ENCODE data around the gene TBC1D1. TPM values are rescaled to one million over a fixed set of nuclear protein-coding genes. Genes with fewer than 3 reads are reported as not detected.
A peak's percentile ranks its signal among the peaks of the same experiment; 100 is the strongest.

TBC1D1 gene
- total and polyA plus RNA-seq, 4 experiments from 2014 or later = 15.3 to 46.7 (median 34.3) TPM

DNA sequence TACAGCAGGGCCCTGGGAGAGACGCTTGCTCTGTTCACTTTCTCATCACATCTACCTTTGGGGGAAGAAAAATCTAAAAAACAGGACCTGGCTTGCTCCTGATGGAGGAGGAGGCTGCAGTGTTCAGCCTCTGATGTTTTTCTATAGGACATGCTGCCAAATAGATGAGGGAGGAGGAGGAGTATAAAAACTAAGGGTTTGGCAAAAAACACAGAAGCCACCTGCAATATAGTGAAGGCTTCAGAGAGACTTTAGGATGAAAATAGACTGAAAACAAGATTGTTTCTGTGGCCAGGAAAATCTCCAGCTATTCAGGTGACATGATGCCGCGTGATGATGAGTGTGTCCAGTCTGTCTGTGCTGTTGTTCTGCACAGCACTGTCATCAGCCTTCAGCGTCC is 229.9 kb downstream of the TBC1D1 start:
- H3K36me3 Mint-ChIP-seq = peaks cover 53 to 72% of the 10 kb centered on the region in 2 donors

DNA sequence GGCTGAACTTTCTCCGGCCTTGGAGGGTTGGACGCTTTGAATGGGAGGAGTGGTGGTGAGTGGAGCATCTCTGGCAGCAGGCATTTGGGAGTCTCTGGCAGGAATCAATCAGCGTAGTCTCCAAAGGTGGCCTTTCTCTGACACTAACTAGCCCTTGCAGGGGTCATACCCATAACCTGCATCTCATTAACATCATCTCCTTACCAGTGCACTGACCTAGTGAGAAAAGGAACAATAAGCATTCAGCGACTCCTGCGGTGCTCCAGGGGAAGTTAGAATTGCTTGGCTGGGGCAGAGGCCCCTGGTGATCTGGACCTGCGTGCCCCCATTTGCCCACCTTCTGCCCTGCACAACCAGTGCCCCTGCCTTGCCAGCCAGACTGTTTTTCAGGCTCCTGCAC is 231.2 kb downstream of the TBC1D1 start:
- peaks cover 51 to 65% of the 10 kb centered on the region in 2 donors for H3K36me3 Mint-ChIP-seq
- POLR2A ChIA-PET (ENCODE audit: partially characterized antibody) = no interaction called here
- CTCF ChIA-PET (ENCODE audit: partially characterized antibody) = no interaction called here
- no peak overlapping the region for H3K4me3 ChIP-seq (ENCODE audit: low read length in 2 of 2)
- H3K27me3 ChIP-seq (ENCODE audit: insufficient read depth, low read length) = no peaks in the 10 kb centered on the region
- H3K4me1 Mint-ChIP-seq = no peaks in the 10 kb centered on the region
- H3K4me3 Mint-ChIP-seq = no peak overlapping the region
- H3K27ac Mint-ChIP-seq = peak overlapping the region in 2 of 7 donors; percentile 4 to 36
- H3K36me3 ChIP-seq (ENCODE audit: insufficient read depth, low read length) = peaks cover 16% of the 10 kb centered on the region
- no peaks in the 10 kb centered on the region for H3K9me3 Mint-ChIP-seq
- intact Hi-C loops (cut with micrococcal nuclease) = no loop called here
- no peaks in the 10 kb centered on the region for H3K4me1 ChIP-seq (ENCODE audit: insufficient read depth, low read length)
- DNase-seq = no peak
- H3K27me3 Mint-ChIP-seq = no peaks in the 10 kb centered on the region
- no peak overlapping the region for H3K27ac ChIP-seq (ENCODE audit: low read depth, low read length)
- H3K9me3 ChIP-seq (ENCODE audit: control insufficient read depth in 1 of 2, low read length in 2 of 2) = no peaks in the 10 kb centered on the region

More for the DNA sequence above, 229.9 kb downstream of the TBC1D1 start:
- Mint-ChIP-seq H3K4me1 (no peaks in the 10 kb centered on the region), H3K4me3 (no peak overlapping the region), H3K27me3 (no peaks in the 10 kb centered on the region), H3K9me3 (no peaks in the 10 kb centered on the region), H3K27ac (peak overlapping the region in 2 of 7 donors; percentile 11 to 82)
- CTCF ChIA-PET (ENCODE audit: partially characterized antibody) = interaction anchor here (1.0 to 2.0 kb wide), 4 partner anchors 9 to 59 kb away, joined by 3 to 4 read pairs (median 4); no protein-coding TSS in a partner anchor
- Histone ChIP-seq H3K27me3 (ENCODE audit: insufficient read depth, low read length) (no peaks in the 10 kb centered on the region), H3K36me3 (ENCODE audit: insufficient read depth, low read length) (peaks cover 16% of the 10 kb centered on the region), H3K9me3 (ENCODE audit: control insufficient read depth in 1 of 2, low read length in 2 of 2) (no peaks in the 10 kb centered on the region), H3K4me3 (ENCODE audit: low read length in 2 of 2) (no peak overlapping the region), H3K27ac (ENCODE audit: low read depth, low read length) (no peak overlapping the region), H3K4me1 (ENCODE audit: insufficient read depth, low read length) (no peaks in the 10 kb centered on the region)
- no peak for DNase-seq
- POLR2A ChIA-PET (ENCODE audit: partially characterized antibody) = interaction anchor here (1.6 kb wide), 1 partner anchor 12 kb away, joined by 4 read pairs; no protein-coding TSS in a partner anchor
- intact Hi-C loops (cut with micrococcal nuclease) = no loop called here

DNA sequence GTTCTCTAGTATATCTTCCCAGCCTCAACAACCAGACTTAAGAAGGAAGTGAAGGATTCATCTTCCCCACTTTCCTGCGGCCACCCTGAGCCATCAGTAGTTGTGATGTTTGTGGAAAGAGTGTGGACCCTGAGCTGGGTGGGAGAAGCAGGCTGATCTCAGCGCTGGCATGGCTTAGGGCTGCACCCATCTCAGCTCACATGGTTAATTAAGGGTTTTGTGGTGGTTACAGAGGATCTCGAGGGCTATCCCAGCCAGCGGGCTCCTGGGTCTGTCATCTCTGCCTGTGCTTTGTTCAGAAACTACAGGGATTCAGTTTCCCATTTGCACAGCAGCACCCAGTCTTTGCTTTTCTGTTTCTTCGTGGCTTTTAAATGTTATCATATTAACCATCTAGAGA is 232.7 kb downstream of the TBC1D1 start:
- H3K4me3 Mint-ChIP-seq = no peak overlapping the region
- ChIA-PET CTCF (ENCODE audit: partially characterized antibody) (no interaction called here), POLR2A (ENCODE audit: partially characterized antibody) (interaction anchor here (0.8 to 1.4 kb wide), 3 partner anchors 8 to 61 kb away, joined by 3 to 4 read pairs (median 4); no protein-coding TSS in a partner anchor)
- Histone ChIP-seq H3K27ac (ENCODE audit: low read depth, low read length) (no peak overlapping the region), H3K27me3 (ENCODE audit: insufficient read depth, low read length) (no peaks in the 10 kb centered on the region), H3K9me3 (ENCODE audit: control insufficient read depth in 1 of 2, low read length in 2 of 2) (no peaks in the 10 kb centered on the region), H3K4me3 (ENCODE audit: low read length in 2 of 2) (no peak overlapping the region), H3K4me1 (ENCODE audit: insufficient read depth, low read length) (peaks cover 9% of the 10 kb centered on the region), H3K36me3 (ENCODE audit: insufficient read depth, low read length) (peaks cover 3% of the 10 kb centered on the region)
- H3K27ac Mint-ChIP-seq = peak overlapping the region in 2 of 7 donors; percentile 12 to 14
- H3K36me3 Mint-ChIP-seq = peaks cover 42 to 54% of the 10 kb centered on the region in 2 donors
- intact Hi-C loops (cut with micrococcal nuclease) = no loop called here
- H3K4me1 Mint-ChIP-seq = peaks cover 7 to 12% (median 10%) of the 10 kb centered on the region in 4 donors
- peaks cover 0 to 4% (median 0%) of the 10 kb centered on the region in 8 donors for H3K9me3 Mint-ChIP-seq
- no peak for DNase-seq
- no peaks in the 10 kb centered on the region for H3K27me3 Mint-ChIP-seq

DNA sequence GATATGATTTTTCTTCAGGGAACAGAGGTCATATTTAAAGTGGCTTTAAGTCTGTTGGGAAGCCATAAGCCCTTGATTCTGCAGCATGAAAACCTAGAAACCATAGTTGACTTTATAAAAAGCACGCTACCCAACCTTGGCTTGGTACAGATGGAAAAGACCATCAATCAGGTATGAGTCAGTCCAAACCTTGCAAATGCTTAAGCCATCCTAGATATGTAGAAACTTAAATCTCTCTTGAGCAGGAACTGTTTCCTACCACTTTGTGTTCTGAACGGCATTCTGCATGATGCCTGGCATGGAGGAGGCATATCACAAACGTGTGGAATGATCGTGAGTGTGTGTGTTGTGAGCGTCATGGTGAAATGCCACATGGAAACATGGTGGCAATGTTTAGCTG is 234.1 kb downstream of the TBC1D1 start:
- H3K27ac ChIP-seq (ENCODE audit: low read depth, low read length) = no peak overlapping the region
- no peaks in the 10 kb centered on the region for H3K27me3 ChIP-seq (ENCODE audit: insufficient read depth, low read length)
- no peak for DNase-seq
- H3K4me1 ChIP-seq (ENCODE audit: insufficient read depth, low read length) = peaks cover 23% of the 10 kb centered on the region
- intact Hi-C loops (cut with micrococcal nuclease) = no loop called here
- Mint-ChIP-seq H3K27me3 (no peaks in the 10 kb centered on the region), H3K9me3 (peaks cover 0 to 4% (median 0%) of the 10 kb centered on the region in 8 donors), H3K4me3 (no peak overlapping the region), H3K27ac (peak overlapping the region in 2 of 7 donors; percentile 2 to 16), H3K36me3 (peaks cover 33 to 48% of the 10 kb centered on the region in 2 donors), H3K4me1 (peaks cover 19 to 26% (median 23%) of the 10 kb centered on the region in 4 donors)
- H3K4me3 ChIP-seq (ENCODE audit: low read length in 2 of 2) = no peak overlapping the region
- ChIA-PET CTCF (ENCODE audit: partially characterized antibody) (no interaction called here), POLR2A (ENCODE audit: partially characterized antibody) (no interaction called here)
- H3K9me3 ChIP-seq (ENCODE audit: control insufficient read depth in 1 of 2, low read length in 2 of 2) = no peaks in the 10 kb centered on the region
- no peaks in the 10 kb centered on the region for H3K36me3 ChIP-seq (ENCODE audit: insufficient read depth, low read length)

DNA sequence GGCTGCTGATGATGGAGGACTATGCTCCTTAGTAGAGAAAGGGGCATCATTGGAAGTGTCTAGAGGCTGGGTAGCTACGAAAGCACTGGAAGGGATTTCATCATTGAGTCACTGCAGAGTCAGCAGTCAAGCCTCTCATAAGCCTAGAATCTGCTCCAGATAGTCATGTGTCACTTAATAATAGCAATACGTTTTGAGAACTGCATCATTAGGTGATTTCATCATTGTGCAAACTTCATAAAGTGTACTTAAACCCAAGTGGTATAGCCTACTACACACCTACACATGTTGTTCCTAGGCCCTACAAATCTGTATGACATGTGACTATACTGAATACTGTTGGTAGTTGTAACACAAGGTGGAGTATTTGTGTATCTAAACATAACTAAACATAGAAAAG is 234.9 kb downstream of the TBC1D1 start:
- H3K9me3 Mint-ChIP-seq = peaks cover 0 to 4% (median 0%) of the 10 kb centered on the region in 8 donors
- Histone ChIP-seq H3K27me3 (ENCODE audit: insufficient read depth, low read length) (no peaks in the 10 kb centered on the region), H3K27ac (ENCODE audit: low read depth, low read length) (no peak overlapping the region), H3K9me3 (ENCODE audit: control insufficient read depth in 1 of 2, low read length in 2 of 2) (no peaks in the 10 kb centered on the region), H3K4me1 (ENCODE audit: insufficient read depth, low read length) (peaks cover 32% of the 10 kb centered on the region), H3K36me3 (ENCODE audit: insufficient read depth, low read length) (no peaks in the 10 kb centered on the region), H3K4me3 (ENCODE audit: low read length in 2 of 2) (no peak overlapping the region)
- peak overlapping the region in 2 of 7 donors; percentile 7 to 36 for H3K27ac Mint-ChIP-seq
- peaks cover 29 to 41% of the 10 kb centered on the region in 2 donors for H3K36me3 Mint-ChIP-seq
- ChIA-PET CTCF (ENCODE audit: partially characterized antibody) (interaction anchor here (1.1 kb wide), 1 partner anchor 43 kb away, joined by 3 read pairs; no protein-coding TSS in a partner anchor), POLR2A (ENCODE audit: partially characterized antibody) (no interaction called here)
- no peaks in the 10 kb centered on the region for H3K27me3 Mint-ChIP-seq
- intact Hi-C loops (cut with micrococcal nuclease) = no loop called here
- DNase-seq = no peak
- H3K4me3 Mint-ChIP-seq = no peak overlapping the region
- H3K4me1 Mint-ChIP-seq = peaks cover 25 to 34% (median 30%) of the 10 kb centered on the region in 4 donors

DNA sequence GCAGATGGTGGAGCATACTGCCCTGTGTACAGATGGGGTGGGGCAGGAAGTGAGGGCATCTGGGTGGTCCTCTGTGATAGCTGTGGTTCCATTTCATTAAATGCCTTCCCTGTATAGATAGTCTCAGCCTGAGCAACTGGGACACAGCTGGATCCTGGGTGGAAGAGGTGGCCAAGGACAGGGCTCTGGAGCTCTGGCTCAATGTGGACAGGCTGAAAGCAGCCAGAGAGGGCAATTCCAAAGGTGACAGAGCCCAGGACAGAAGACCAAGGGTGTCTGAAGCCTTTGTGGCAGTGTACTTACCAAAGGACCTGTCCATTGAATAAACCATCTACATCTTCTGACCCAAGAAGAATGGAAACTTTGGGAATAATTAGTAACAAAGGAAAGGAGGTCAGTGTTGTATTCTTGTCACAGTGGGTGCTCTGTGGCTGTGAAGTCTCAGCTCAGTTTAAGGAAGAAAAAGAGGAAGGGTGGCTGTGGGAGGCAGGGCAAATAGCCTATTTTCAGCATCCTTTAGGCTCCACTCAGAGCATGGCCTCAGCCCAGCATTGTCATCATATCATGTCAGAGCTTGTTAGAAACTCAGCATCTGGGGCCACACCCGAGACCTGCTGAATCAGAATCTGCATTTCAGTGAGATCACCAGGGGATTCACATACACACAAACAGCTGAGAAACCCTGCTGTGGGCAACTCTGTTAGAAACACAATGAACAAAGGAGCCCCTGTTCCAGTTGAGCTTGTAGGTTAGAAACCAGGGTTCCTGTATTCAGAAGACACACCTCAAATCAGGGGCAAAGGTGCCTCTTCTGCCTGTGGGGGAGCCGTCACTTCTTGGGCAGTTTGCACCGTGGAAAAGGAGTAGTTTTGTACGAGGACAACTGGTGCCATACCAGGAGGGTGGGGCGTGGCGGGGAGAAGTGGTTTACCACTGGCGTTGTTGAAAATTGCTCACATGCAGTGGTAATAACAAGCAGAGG is 237.9 kb downstream of the TBC1D1 start:
- intact Hi-C loops (cut with micrococcal nuclease) = no loop called here
- Histone ChIP-seq H3K9me3 (ENCODE audit: control insufficient read depth in 1 of 2, low read length in 2 of 2) (no peaks in the 10 kb centered on the region), H3K27ac (ENCODE audit: low read depth, low read length) (peak overlapping the region; percentile 36), H3K36me3 (ENCODE audit: insufficient read depth, low read length) (no peaks in the 10 kb centered on the region), H3K27me3 (ENCODE audit: insufficient read depth, low read length) (no peaks in the 10 kb centered on the region), H3K4me3 (ENCODE audit: low read length in 2 of 2) (no peak overlapping the region), H3K4me1 (ENCODE audit: insufficient read depth, low read length) (peaks cover 60% of the 10 kb centered on the region)
- DNase-seq = peak; percentile 60 to 82 (median 69)
- Mint-ChIP-seq H3K27ac (peak overlapping the region; percentile 90 to 99 (median 95)), H3K36me3 (peaks cover 27 to 45% of the 10 kb centered on the region in 2 donors), H3K4me3 (peak overlapping the region in 7 of 8 donors; percentile 33 to 79 (median 68)), H3K9me3 (peaks cover 0 to 8% (median 0%) of the 10 kb centered on the region in 8 donors), H3K4me1 (peaks cover 45 to 62% (median 52%) of the 10 kb centered on the region in 4 donors), H3K27me3 (peaks cover 0 to 3% of the 10 kb centered on the region in 2 donors)
- ChIA-PET CTCF (ENCODE audit: partially characterized antibody) (interaction anchor here (1.0 to 2.2 kb wide), 6 partner anchors 9 to 601 kb away, joined by 3 to 7 read pairs (median 4); no protein-coding TSS in a partner anchor), POLR2A (ENCODE audit: partially characterized antibody) (interaction anchor here (0.6 to 1.7 kb wide), 6 partner anchors 9 to 51 kb away, joined by 3 to 6 read pairs (median 4); no protein-coding TSS in a partner anchor)

Measured in CD4-positive, alpha-beta memory T cell (primary cell).